ENCODE data around the gene MCF2L2. TPM values are rescaled to one million over a fixed set of nuclear protein-coding genes. Genes with fewer than 3 reads are reported as not detected.

The MCF2L2 gene
- total and polyA plus RNA-seq, 3 donors from 2014 or later = 6.8 to 24.2 (median 14.6) TPM

GRCh38 chr3:183275418-183275817, 153.0 kb downstream of the MCF2L2 start:
- H3K4me3 ChIP-seq = no peak overlapping the region
- intact Hi-C loops (cut with DNase I; ENCODE audit: low total_unique reads) = no loop called here
- TF ChIP-seq CTCF (IDR thresholded peaks at IDR 0.05) (no peak), POLR2A (IDR thresholded peaks at IDR 0.05) (no peak)
- no peaks in the 10 kb centered on the region for H3K27me3 ChIP-seq
- H3K4me1 ChIP-seq = peaks cover 9% of the 10 kb centered on the region
- no peaks in the 10 kb centered on the region for H3K36me3 ChIP-seq (ENCODE audit: low read depth, missing control alignments)
- DNase-seq = peak; percentile 37
- no peak overlapping the region for H3K27ac ChIP-seq
- 50 to 73% methylated on average over 2 of the region's 2 CpGs for WGBS, 2 donors
- no peaks in the 10 kb centered on the region for H3K9me3 ChIP-seq

- no peak for TF ChIP-seq POLR2A (IDR thresholded peaks at IDR 0.05)
- TF ChIP-seq CTCF (IDR thresholded peaks at IDR 0.05) = no peak
- 91 to 96% methylated on average over 5 of the region's 5 CpGs for WGBS, 2 donors
- Histone ChIP-seq H3K36me3 (ENCODE audit: low read depth, missing control alignments) (no peaks in the 10 kb centered on the region), H3K27ac (no peak overlapping the region), H3K9me3 (no peaks in the 10 kb centered on the region), H3K4me3 (no peak overlapping the region), H3K4me1 (peaks cover 9% of the 10 kb centered on the region), H3K27me3 (no peaks in the 10 kb centered on the region)
- intact Hi-C loops (cut with DNase I; ENCODE audit: low total_unique reads) = no loop called here
- DNase-seq = no peak
These were observed 153.8 kb downstream of the MCF2L2 start for GRCh38 chr3:183274609-183275008.

GRCh38 chr3:183272791-183273190, 155.6 kb downstream of the MCF2L2 start:
- Histone ChIP-seq H3K36me3 (ENCODE audit: low read depth, missing control alignments) (no peaks in the 10 kb centered on the region), H3K9me3 (no peaks in the 10 kb centered on the region), H3K27ac (no peak overlapping the region), H3K27me3 (no peaks in the 10 kb centered on the region), H3K4me1 (peaks cover 9% of the 10 kb centered on the region), H3K4me3 (no peak overlapping the region)
- TF ChIP-seq CTCF (IDR thresholded peaks at IDR 0.05) (no peak), POLR2A (IDR thresholded peaks at IDR 0.05) (no peak)
- no peak for DNase-seq
- intact Hi-C loops (cut with DNase I; ENCODE audit: low total_unique reads) = no loop called here

- intact Hi-C loops (cut with DNase I; ENCODE audit: low total_unique reads) = no loop called here
- H3K27ac ChIP-seq = no peak overlapping the region
- no peaks in the 10 kb centered on the region for H3K27me3 ChIP-seq
- TF ChIP-seq CTCF (IDR thresholded peaks at IDR 0.05) = no peak
- no peak for TF ChIP-seq POLR2A (IDR thresholded peaks at IDR 0.05)
- WGBS, 2 donors = 93 to 94% methylated on average over 3 of the region's 3 CpGs
- no peak overlapping the region for H3K4me3 ChIP-seq
- H3K9me3 ChIP-seq = no peaks in the 10 kb centered on the region
- no peak for DNase-seq
- peaks cover 9% of the 10 kb centered on the region for H3K4me1 ChIP-seq
- no peaks in the 10 kb centered on the region for H3K36me3 ChIP-seq (ENCODE audit: low read depth, missing control alignments)
These were observed 156.3 kb downstream of the MCF2L2 start for GRCh38 chr3:183272142-183272541.

GRCh38 chr3:183270344-183270743, 158.1 kb downstream of the MCF2L2 start:
- 95 to 96% methylated on average over 7 of the region's 7 CpGs for WGBS, 2 donors

More at GRCh38 chr3:183270344-183270743, 158.1 kb downstream of the MCF2L2 start:
- no peak overlapping the region for H3K27ac ChIP-seq
- no peaks in the 10 kb centered on the region for H3K36me3 ChIP-seq (ENCODE audit: low read depth, missing control alignments)
- intact Hi-C loops (cut with DNase I; ENCODE audit: low total_unique reads) = no loop called here
- H3K4me3 ChIP-seq = no peak overlapping the region
- no peaks in the 10 kb centered on the region for H3K27me3 ChIP-seq
- TF ChIP-seq CTCF (IDR thresholded peaks at IDR 0.05) (no peak), POLR2A (IDR thresholded peaks at IDR 0.05) (no peak)
- peaks cover 10% of the 10 kb centered on the region for H3K4me1 ChIP-seq
- H3K9me3 ChIP-seq = no peaks in the 10 kb centered on the region
- DNase-seq = no peak
